ENCODE results near the gene CNOT1.
"Not testable (repeated sequence)": the region's sequence is repeated elsewhere in the genome, so short reads cannot be mapped to it uniquely, and the experiment has no call there.

CNOT1 gene

GRCh38 chr16:58582133-58582532, 47.5 kb downstream of the CNOT1 start:
- no peak for DNase-seq (ENCODE audit: low read depth)

- no peak for DNase-seq (ENCODE audit: low read depth)
These were observed 50.0 kb downstream of the CNOT1 start for GRCh38 chr16:58579587-58579986.

GRCh38 chr16:58578642-58579041, 51.0 kb downstream of the CNOT1 start:
- DNase-seq (ENCODE audit: low read depth) = no peak

GRCh38 chr16:58577141-58577540, 52.5 kb downstream of the CNOT1 start:
- no peak for DNase-seq (ENCODE audit: low read depth)

- DNase-seq (ENCODE audit: low read depth) = no peak
These were observed 54.7 kb downstream of the CNOT1 start for GRCh38 chr16:58574895-58575294.

GRCh38 chr16:58565697-58566096, 63.9 kb downstream of the CNOT1 start:
- not testable (repeated sequence) for DNase-seq (ENCODE audit: low read depth)

GRCh38 chr16:58563775-58564174, 65.9 kb downstream of the CNOT1 start:
- no peak for DNase-seq (ENCODE audit: low read depth)

GRCh38 chr16:58563235-58563634, 66.4 kb downstream of the CNOT1 start:
- no peak for DNase-seq (ENCODE audit: low read depth)

GRCh38 chr16:58556678-58557077, 72.9 kb downstream of the CNOT1 start:
- no peak for DNase-seq (ENCODE audit: low read depth)

- DNase-seq (ENCODE audit: low read depth) = no peak
These were observed 78.1 kb downstream of the CNOT1 start for GRCh38 chr16:58551496-58551895.

GRCh38 chr16:58548378-58548777, 81.2 kb downstream of the CNOT1 start:
- no peak for DNase-seq (ENCODE audit: low read depth)

GRCh38 chr16:58543685-58544084, 85.9 kb downstream of the CNOT1 start:
- DNase-seq (ENCODE audit: low read depth) = no peak

GRCh38 chr16:58542291-58542690, 87.3 kb downstream of the CNOT1 start:
- no peak for DNase-seq (ENCODE audit: low read depth)

- DNase-seq (ENCODE audit: low read depth) = no peak
These were observed 87.9 kb downstream of the CNOT1 start for GRCh38 chr16:58541711-58542110.

GRCh38 chr16:58537124-58537906, 92.3 kb downstream of the CNOT1 start:
- no peak for DNase-seq (ENCODE audit: low read depth)

GRCh38 chr16:58536278-58536677, 93.3 kb downstream of the CNOT1 start:
- DNase-seq (ENCODE audit: low read depth) = no peak

GRCh38 chr16:58535100-58535499, 94.5 kb downstream of the CNOT1 start:
- no peak for DNase-seq (ENCODE audit: low read depth)

- DNase-seq (ENCODE audit: low read depth) = no peak
These were observed 95.7 kb downstream of the CNOT1 start for GRCh38 chr16:58533751-58534470.

- DNase-seq (ENCODE audit: low read depth) = no peak
These were observed 97.2 kb downstream of the CNOT1 start for GRCh38 chr16:58532414-58532813.

- DNase-seq (ENCODE audit: low read depth) = no peak
These were observed 99.4 kb downstream of the CNOT1 start for GRCh38 chr16:58530179-58530578.

- no peak for DNase-seq (ENCODE audit: low read depth)
These were observed 109.9 kb downstream of the CNOT1 start for GRCh38 chr16:58519707-58520106.

GRCh38 chr16:58518980-58519368, 110.7 kb downstream of the CNOT1 start:
- DNase-seq (ENCODE audit: low read depth) = no peak

All from activated T-cell treated with anti-CD3 and anti-CD28 coated beads for 48 hours (primary cell).